ENCODE results near the gene MIPEP. TPM values are rescaled to one million over a fixed set of nuclear protein-coding genes. Genes with fewer than 3 reads are reported as not detected.
"Not testable (repeated sequence)": the region's sequence is repeated elsewhere in the genome, so short reads cannot be mapped to it uniquely, and the experiment has no call there.

The MIPEP gene
- total and polyA plus RNA-seq, 4 donors, result 3.6 to 9.1 (median 6.5) TPM

- H3K4me3 ChIP-seq (ENCODE audit: low read length in 2 of 2), result no peak overlapping the region
- H3K27me3 ChIP-seq (ENCODE audit: control insufficient read depth in 1 of 2, insufficient read depth in 2 of 2, low read length in 1 of 2), result no peaks in the 10 kb centered on the region
- no peak overlapping the region for H3K27ac ChIP-seq (ENCODE audit: low read depth in 1 of 2, low read length in 2 of 2)
- H3K36me3 ChIP-seq (ENCODE audit: control insufficient read depth in 1 of 2, insufficient read depth in 2 of 2, low read length in 1 of 2), result peaks cover 0 to 1% of the 10 kb centered on the region in 2 donors
- intact Hi-C loops (cut with DNase I), result no loop called here
- no peak for ATAC-seq (ENCODE audit: low FRiP score)
- H3K9me3 ChIP-seq (ENCODE audit: control insufficient read depth, low read length), result no peaks in the 10 kb centered on the region
- DNase-seq, result no peak
- H3K4me1 ChIP-seq (ENCODE audit: control insufficient read depth in 1 of 2, insufficient read depth in 2 of 2, low read length in 2 of 2), result peaks cover 0 to 3% of the 10 kb centered on the region in 2 donors
- 96% methylated on average over 8 of the region's 8 CpGs for WGBS, 2 donors
Measured at GRCh38 chr13:23750383-23751121, 138.6 kb downstream of the MIPEP start.

GRCh38 chr13:23749288-23749873 is 139.8 kb downstream of the MIPEP start:
- H3K36me3 ChIP-seq (ENCODE audit: control insufficient read depth in 1 of 2, insufficient read depth in 2 of 2, low read length in 1 of 2), result peaks cover 0 to 1% of the 10 kb centered on the region in 2 donors
- intact Hi-C loops (cut with DNase I), result no loop called here
- no peak overlapping the region for H3K27ac ChIP-seq (ENCODE audit: low read depth in 1 of 2, low read length in 2 of 2)
- WGBS, 2 donors, result 88 to 92% methylated on average over 8 of the region's 8 CpGs
- H3K9me3 ChIP-seq (ENCODE audit: control insufficient read depth, low read length), result no peaks in the 10 kb centered on the region
- DNase-seq (no peak), ATAC-seq (ENCODE audit: low FRiP score) (no peak)
- H3K4me3 ChIP-seq (ENCODE audit: low read length in 2 of 2), result no peak overlapping the region
- H3K27me3 ChIP-seq (ENCODE audit: control insufficient read depth in 1 of 2, insufficient read depth in 2 of 2, low read length in 1 of 2), result no peaks in the 10 kb centered on the region
- no peaks in the 10 kb centered on the region for H3K4me1 ChIP-seq (ENCODE audit: control insufficient read depth in 1 of 2, insufficient read depth in 2 of 2, low read length in 2 of 2)

GRCh38 chr13:23748109-23748990 is 140.8 kb downstream of the MIPEP start:
- Histone ChIP-seq H3K4me3 (ENCODE audit: low read length in 2 of 2) (no peak overlapping the region), H3K9me3 (ENCODE audit: control insufficient read depth, low read length) (no peaks in the 10 kb centered on the region), H3K36me3 (ENCODE audit: control insufficient read depth in 1 of 2, insufficient read depth in 2 of 2, low read length in 1 of 2) (peaks cover 0 to 1% of the 10 kb centered on the region in 2 donors), H3K27ac (ENCODE audit: low read depth in 1 of 2, low read length in 2 of 2) (no peak overlapping the region), H3K4me1 (ENCODE audit: control insufficient read depth in 1 of 2, insufficient read depth in 2 of 2, low read length in 2 of 2) (no peaks in the 10 kb centered on the region), H3K27me3 (ENCODE audit: control insufficient read depth in 1 of 2, insufficient read depth in 2 of 2, low read length in 1 of 2) (no peaks in the 10 kb centered on the region)
- intact Hi-C loops (cut with DNase I), result no loop called here
- no peak for ATAC-seq (ENCODE audit: low FRiP score)
- no peak for DNase-seq
- WGBS, 2 donors, result 67 to 75% methylated on average over 7 of the region's 7 CpGs

GRCh38 chr13:23746141-23746540 is 143.1 kb downstream of the MIPEP start:
- H3K27me3 ChIP-seq (ENCODE audit: control insufficient read depth in 1 of 2, insufficient read depth in 2 of 2, low read length in 1 of 2); H3K27ac ChIP-seq (ENCODE audit: low read depth in 1 of 2, low read length in 2 of 2); H3K4me1 ChIP-seq (ENCODE audit: control insufficient read depth in 1 of 2, insufficient read depth in 2 of 2, low read length in 2 of 2); H3K36me3 ChIP-seq (ENCODE audit: control insufficient read depth in 1 of 2, insufficient read depth in 2 of 2, low read length in 1 of 2); H3K9me3 ChIP-seq (ENCODE audit: control insufficient read depth, low read length); intact Hi-C loops (cut with DNase I); ATAC-seq (ENCODE audit: low FRiP score); DNase-seq; H3K4me3 ChIP-seq (ENCODE audit: low read length in 2 of 2): not testable (repeated sequence)
- WGBS, 2 donors, result 90% methylated on average over 5 of the region's 5 CpGs

GRCh38 chr13:23744315-23744714 is 144.9 kb downstream of the MIPEP start:
- no peak overlapping the region for H3K4me3 ChIP-seq (ENCODE audit: low read length in 2 of 2)
- DNase-seq, result no peak
- H3K36me3 ChIP-seq (ENCODE audit: control insufficient read depth in 1 of 2, insufficient read depth in 2 of 2, low read length in 1 of 2), result no peaks in the 10 kb centered on the region
- no peaks in the 10 kb centered on the region for H3K27me3 ChIP-seq (ENCODE audit: control insufficient read depth in 1 of 2, insufficient read depth in 2 of 2, low read length in 1 of 2)
- H3K4me1 ChIP-seq (ENCODE audit: control insufficient read depth in 1 of 2, insufficient read depth in 2 of 2, low read length in 2 of 2), result no peaks in the 10 kb centered on the region
- intact Hi-C loops (cut with DNase I), result no loop called here
- no peak overlapping the region for H3K27ac ChIP-seq (ENCODE audit: low read depth in 1 of 2, low read length in 2 of 2)
- no peaks in the 10 kb centered on the region for H3K9me3 ChIP-seq (ENCODE audit: control insufficient read depth, low read length)
- no peak for ATAC-seq (ENCODE audit: low FRiP score)

- Histone ChIP-seq H3K27ac (ENCODE audit: low read depth in 1 of 2, low read length in 2 of 2) (no peak overlapping the region), H3K4me3 (ENCODE audit: low read length in 2 of 2) (no peak overlapping the region), H3K9me3 (ENCODE audit: control insufficient read depth, low read length) (no peaks in the 10 kb centered on the region), H3K27me3 (ENCODE audit: control insufficient read depth in 1 of 2, insufficient read depth in 2 of 2, low read length in 1 of 2) (no peaks in the 10 kb centered on the region), H3K4me1 (ENCODE audit: control insufficient read depth in 1 of 2, insufficient read depth in 2 of 2, low read length in 2 of 2) (no peaks in the 10 kb centered on the region), H3K36me3 (ENCODE audit: control insufficient read depth in 1 of 2, insufficient read depth in 2 of 2, low read length in 1 of 2) (no peaks in the 10 kb centered on the region)
- ATAC-seq (ENCODE audit: low FRiP score) (no peak), DNase-seq (no peak)
- intact Hi-C loops (cut with DNase I), result no loop called here
- 69 to 74% methylated on average over 8 of the region's 8 CpGs for WGBS, 2 donors
Measured at GRCh38 chr13:23743278-23744076, 145.7 kb downstream of the MIPEP start.

- H3K4me3 ChIP-seq (ENCODE audit: low read length in 2 of 2), result no peak overlapping the region
- 87% methylated on average over 4 of the region's 4 CpGs for WGBS, 2 donors
Measured at GRCh38 chr13:23741879-23742510, 147.2 kb downstream of the MIPEP start.

GRCh38 chr13:23740002-23740401 is 149.2 kb downstream of the MIPEP start:
- Histone ChIP-seq H3K27me3 (ENCODE audit: control insufficient read depth in 1 of 2, insufficient read depth in 2 of 2, low read length in 1 of 2) (no peaks in the 10 kb centered on the region), H3K9me3 (ENCODE audit: control insufficient read depth, low read length) (no peaks in the 10 kb centered on the region), H3K4me1 (ENCODE audit: control insufficient read depth in 1 of 2, insufficient read depth in 2 of 2, low read length in 2 of 2) (no peaks in the 10 kb centered on the region), H3K27ac (ENCODE audit: low read depth in 1 of 2, low read length in 2 of 2) (no peak overlapping the region), H3K4me3 (ENCODE audit: low read length in 2 of 2) (no peak overlapping the region), H3K36me3 (ENCODE audit: control insufficient read depth in 1 of 2, insufficient read depth in 2 of 2, low read length in 1 of 2) (peaks cover 0 to 2% of the 10 kb centered on the region in 2 donors)
- 88 to 90% methylated on average over 4 of the region's 4 CpGs for WGBS, 2 donors
- intact Hi-C loops (cut with DNase I), result no loop called here
- ATAC-seq (ENCODE audit: low FRiP score) (no peak), DNase-seq (no peak)

More at GRCh38 chr13:23741879-23742510, 147.2 kb downstream of the MIPEP start:
- Histone ChIP-seq H3K9me3 (ENCODE audit: control insufficient read depth, low read length) (no peaks in the 10 kb centered on the region), H3K4me1 (ENCODE audit: control insufficient read depth in 1 of 2, insufficient read depth in 2 of 2, low read length in 2 of 2) (no peaks in the 10 kb centered on the region), H3K36me3 (ENCODE audit: control insufficient read depth in 1 of 2, insufficient read depth in 2 of 2, low read length in 1 of 2) (peaks cover 0 to 2% of the 10 kb centered on the region in 2 donors), H3K27me3 (ENCODE audit: control insufficient read depth in 1 of 2, insufficient read depth in 2 of 2, low read length in 1 of 2) (no peaks in the 10 kb centered on the region), H3K27ac (ENCODE audit: low read depth in 1 of 2, low read length in 2 of 2) (no peak overlapping the region)
- ATAC-seq (ENCODE audit: low FRiP score) (no peak), DNase-seq (no peak)
- intact Hi-C loops (cut with DNase I), result no loop called here
